Smooth muscle cell of bladder (primary cell): ENCODE data around the gene FADS6. TPM values are rescaled to one million over a fixed set of nuclear protein-coding genes. Genes with fewer than 3 reads are reported as not detected.

Experiments
- total RNA-seq: library from RNA; depleted of rRNA; stranded (reverse); fragments of >200 nt; gene quantifications from 2 replicates; pipeline ENCODE4 v1.2.3, GENCODE V29; 2014

The FADS6 gene
- not detected in 2 replicates for total RNA-seq

GRCh38 chr17:74892974-74893911 lies at the start of gene FADS6:
TSS of gene FADS6 (minus strand) at chr17:74893633. CDS start at chr17:74893595, 38 bp downstream.

GRCh38 chr17:74935585-74936469 lies 42.4 kb upstream of the FADS6 start, which contains the start of gene OTOP3:
TSS of gene OTOP3 (plus strand) at chr17:74935898. CDS start at chr17:74935922, 24 bp downstream.

GRCh38 chr17:74924250-74924948 lies 31.0 kb upstream of the FADS6 start, which contains the start of gene OTOP2:
TSS of gene OTOP2 (plus strand) at chr17:74924273. CDS start at chr17:74924633, 360 bp downstream.

GRCh38 chr17:74922694-74923537 lies 29.5 kb upstream of the FADS6 start, which contains the start of gene USH1G:
TSS of gene USH1G (minus strand) at chr17:74923255. CDS start at chr17:74923073, 182 bp downstream.

GRCh38 chr17:74872313-74873036 lies 21.0 kb downstream of the FADS6 start, which contains the start of gene FDXR:
TSS of gene FDXR (minus strand) at chr17:74872994. CDS start at chr17:74872944, 50 bp downstream.

GRCh38 chr17:74859459-74860228 lies 33.8 kb downstream of the FADS6 start, which contains the start of gene GRIN2C:
TSS of gene GRIN2C (minus strand) at chr17:74859885. CDS start at chr17:74855092, 4,793 bp downstream.

Other genes with a start within 250 kb of the FADS6 start
- gene CD300LF, start 180.7 kb downstream of the FADS6 start, total RNA-seq, result not detected in 2 replicates
- gene RAB37, start 156.4 kb downstream of the FADS6 start, total RNA-seq, result 0.09 and 0.43 TPM in 2 replicates
- gene NHERF1, start 145.0 kb downstream of the FADS6 start, total RNA-seq, result 4.3 and 5.4 TPM in 2 replicates
- 34.6 and 44.1 TPM in 2 replicates for gene NAT9, start 117.3 kb downstream of the FADS6 start, total RNA-seq
- under 0.01 and 0.28 TPM in 2 replicates for gene GRIN2C, start 33.7 kb downstream of the FADS6 start, total RNA-seq
- 38.4 and 45.8 TPM in 2 replicates for gene FDXR, start 20.6 kb downstream of the FADS6 start, total RNA-seq
- under 0.01 TPM in 1 of 2 replicates, not detected in the other for gene USH1G, start 29.6 kb upstream of the FADS6 start, total RNA-seq
- not detected in 2 replicates for gene OTOP2, start 30.6 kb upstream of the FADS6 start, total RNA-seq
- not detected in 2 replicates for gene OTOP3, start 42.3 kb upstream of the FADS6 start, total RNA-seq
- gene HID1, start 79.1 kb upstream of the FADS6 start, total RNA-seq, result 0.28 TPM in 2 replicates
- gene CDR2L, start 94.0 kb upstream of the FADS6 start, total RNA-seq, result 7.4 and 10.9 TPM in 2 replicates
- 31.2 and 32.7 TPM in 2 replicates for gene MRPL58, start 119.0 kb upstream of the FADS6 start, total RNA-seq
- gene ATP5PD, start 153.3 kb upstream of the FADS6 start, total RNA-seq, result 365 and 394 TPM in 2 replicates
- gene KCTD2, start 153.6 kb upstream of the FADS6 start, total RNA-seq, result 9.8 and 16.1 TPM in 2 replicates
- gene SLC16A5, start 194.3 kb upstream of the FADS6 start, total RNA-seq, result 6.1 and 11.0 TPM in 2 replicates
- gene ARMC7, start 216.3 kb upstream of the FADS6 start, total RNA-seq, result 2.1 and 2.2 TPM in 2 replicates
- gene NT5C, start 238.1 kb upstream of the FADS6 start, total RNA-seq, result 19.6 and 51.6 TPM in 2 replicates